DMS53 (cell line): ENCODE data around the gene APOC1.
"Not testable (repeated sequence)": the region's sequence is repeated elsewhere in the genome, so short reads cannot be mapped to it uniquely, and the experiment has no call there.

ENCODE experiments used
- DNase-seq: peaks from one replicate; lab custom pipeline; 2025; lab: John Stamatoyannopoulos, UW

APOC1 gene

DNA sequence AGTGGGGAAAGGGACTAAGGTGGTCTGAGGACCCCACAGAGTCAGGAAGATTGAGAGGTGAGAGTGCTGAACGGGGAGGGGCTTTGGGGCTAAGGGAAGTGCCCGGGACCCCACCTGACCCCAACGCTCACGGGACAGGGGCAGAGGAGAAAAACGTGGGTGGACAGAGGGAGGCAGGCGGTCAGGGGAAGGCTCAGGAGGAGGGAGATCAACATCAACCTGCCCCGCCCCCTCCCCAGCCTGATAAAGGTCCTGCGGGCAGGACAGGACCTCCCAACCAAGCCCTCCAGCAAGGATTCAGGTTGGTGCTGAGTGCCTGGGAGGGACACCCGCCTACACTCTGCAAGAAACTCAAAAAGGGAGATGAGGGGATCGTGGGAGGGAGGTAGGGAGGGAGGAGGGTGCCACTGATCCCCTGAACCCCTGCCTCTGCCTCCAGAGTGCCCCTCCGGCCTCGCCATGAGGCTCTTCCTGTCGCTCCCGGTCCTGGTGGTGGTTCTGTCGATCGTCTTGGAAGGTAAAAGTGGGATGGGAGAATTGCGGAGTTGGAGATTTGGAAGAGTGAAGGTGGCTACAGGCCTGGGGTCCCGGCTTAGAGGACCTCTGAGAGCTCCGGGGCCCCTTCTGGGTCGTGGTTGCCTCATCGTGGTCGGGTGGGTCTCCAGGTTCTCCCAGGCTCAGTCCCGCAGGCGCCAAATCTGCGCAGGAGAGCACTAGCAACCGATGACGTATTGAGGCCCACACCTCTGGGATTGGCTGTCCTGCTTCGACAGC is at the start of gene APOC1:
Gene APOC1, plus strand, starts transcription at position 176 of the 774 bp plus-strand sequence. Its CDS starts 284 bp downstream, at position 460.
- peak; percentile 88 for DNase-seq

DNA sequence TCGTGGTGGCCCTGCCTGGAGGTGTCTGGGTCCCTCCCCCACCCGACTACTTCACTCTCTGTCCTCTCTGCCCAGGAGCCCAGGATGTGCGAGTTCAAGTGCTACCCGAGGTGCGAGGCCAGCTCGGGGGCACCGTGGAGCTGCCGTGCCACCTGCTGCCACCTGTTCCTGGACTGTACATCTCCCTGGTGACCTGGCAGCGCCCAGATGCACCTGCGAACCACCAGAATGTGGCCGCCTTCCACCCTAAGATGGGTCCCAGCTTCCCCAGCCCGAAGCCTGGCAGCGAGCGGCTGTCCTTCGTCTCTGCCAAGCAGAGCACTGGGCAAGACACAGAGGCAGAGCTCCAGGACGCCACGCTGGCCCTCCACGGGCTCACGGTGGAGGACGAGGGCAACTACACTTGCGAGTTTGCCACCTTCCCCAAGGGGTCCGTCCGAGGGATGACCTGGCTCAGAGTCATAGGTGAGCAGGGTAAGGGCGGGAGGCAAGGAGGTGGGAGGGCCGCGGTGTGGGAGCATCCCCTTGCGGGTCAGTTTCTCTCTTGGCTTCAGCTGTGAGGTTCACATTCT is 49.1 kb upstream of the APOC1 start:
- no peak for DNase-seq

DNA sequence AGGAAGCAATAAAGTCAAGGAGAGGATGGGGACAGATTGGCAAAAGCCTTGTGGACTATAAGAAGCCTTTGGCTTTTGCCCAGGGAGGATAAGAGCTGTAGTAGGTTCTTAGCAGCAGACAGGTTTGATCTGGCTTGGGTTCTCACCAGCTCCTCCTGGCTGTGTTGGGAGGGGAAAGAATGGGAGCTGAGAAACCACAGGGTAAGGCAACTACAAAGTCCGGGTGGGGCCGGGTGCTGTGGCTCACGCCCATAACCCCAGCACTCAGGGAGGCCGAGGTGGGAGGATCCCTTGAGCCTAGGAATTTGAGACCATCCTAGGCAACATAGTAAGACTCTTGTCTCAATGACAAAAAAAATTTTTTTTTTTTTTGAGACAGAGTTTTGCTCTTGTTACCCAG is 47.7 kb upstream of the APOC1 start:
- DNase-seq, result no peak

- DNase-seq, result no peak
Measured at GRCh38 chr19:44867578-44867977, 46.8 kb upstream of the APOC1 start.

GRCh38 chr19:44869733-44870470 is 44.5 kb upstream of the APOC1 start:
- DNase-seq, result no peak

GRCh38 chr19:44871809-44872208 is 42.6 kb upstream of the APOC1 start:
- DNase-seq, result no peak

DNA sequence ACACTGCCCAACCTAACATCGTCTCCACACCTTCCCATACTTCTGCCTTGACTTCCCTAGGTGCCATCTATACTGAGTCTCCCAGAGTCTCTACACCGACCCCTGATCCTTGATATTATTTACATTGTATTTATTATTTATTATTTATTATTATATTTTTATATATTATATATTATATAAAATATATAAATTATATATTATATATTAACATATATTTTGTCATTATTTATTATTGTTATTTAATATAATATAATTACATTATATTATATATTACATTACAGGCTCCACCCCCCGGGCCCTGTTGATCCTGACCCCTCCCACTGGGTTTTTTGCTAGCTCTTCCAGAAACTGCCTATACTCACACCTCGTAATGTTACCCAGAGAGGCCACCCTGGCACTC is 41.7 kb upstream of the APOC1 start:
- no peak for DNase-seq

DNA sequence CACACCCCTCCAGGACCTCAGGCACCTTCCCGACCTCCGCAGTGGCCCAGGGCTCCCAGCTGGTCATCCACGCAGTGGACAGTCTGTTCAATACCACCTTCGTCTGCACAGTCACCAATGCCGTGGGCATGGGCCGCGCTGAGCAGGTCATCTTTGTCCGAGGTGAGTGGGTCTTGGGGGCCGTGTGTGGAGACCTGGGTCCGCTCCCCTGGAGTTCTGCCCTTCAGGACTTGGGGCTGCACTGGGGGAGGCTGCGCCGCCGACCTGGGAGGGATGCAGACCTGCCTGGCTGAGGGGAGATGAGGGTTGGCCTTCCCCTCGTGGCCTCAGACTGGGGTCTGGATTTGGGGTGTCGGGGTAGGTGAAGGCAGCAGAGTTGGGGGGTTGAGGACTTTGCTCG is 40.1 kb upstream of the APOC1 start:
- DNase-seq, result no peak

- DNase-seq, result no peak
Measured at GRCh38 chr19:44875666-44876451, 38.5 kb upstream of the APOC1 start.

DNA sequence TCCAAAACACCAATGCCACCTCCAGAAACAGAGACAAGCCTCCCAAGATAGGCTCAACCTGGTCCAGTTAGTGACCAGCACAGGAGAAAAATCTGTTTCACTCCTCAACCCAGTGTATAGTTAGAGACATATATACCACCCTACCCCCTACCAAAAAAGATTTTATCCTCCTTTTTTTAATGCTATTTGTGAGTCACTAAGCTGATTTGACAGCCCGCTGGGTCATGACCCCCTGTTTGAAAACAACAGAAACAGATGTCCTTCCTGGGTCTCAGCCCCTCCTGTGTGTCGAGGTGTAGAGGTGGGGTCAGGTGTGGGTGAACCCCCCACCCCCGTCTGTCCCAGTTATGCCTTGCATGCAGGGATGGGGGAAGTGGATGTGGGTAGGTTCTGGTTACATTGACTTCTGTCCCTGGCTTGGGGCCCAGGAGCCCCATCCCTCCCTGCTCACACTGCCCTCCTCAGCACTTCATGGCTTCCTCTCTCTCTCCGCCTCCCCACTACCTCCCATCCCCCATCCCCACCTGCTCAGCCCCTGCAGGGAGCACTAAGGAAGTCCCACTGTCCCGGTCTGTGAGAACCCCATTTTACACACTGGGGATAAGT is 37.4 kb upstream of the APOC1 start:
- DNase-seq, result no peak

DNA sequence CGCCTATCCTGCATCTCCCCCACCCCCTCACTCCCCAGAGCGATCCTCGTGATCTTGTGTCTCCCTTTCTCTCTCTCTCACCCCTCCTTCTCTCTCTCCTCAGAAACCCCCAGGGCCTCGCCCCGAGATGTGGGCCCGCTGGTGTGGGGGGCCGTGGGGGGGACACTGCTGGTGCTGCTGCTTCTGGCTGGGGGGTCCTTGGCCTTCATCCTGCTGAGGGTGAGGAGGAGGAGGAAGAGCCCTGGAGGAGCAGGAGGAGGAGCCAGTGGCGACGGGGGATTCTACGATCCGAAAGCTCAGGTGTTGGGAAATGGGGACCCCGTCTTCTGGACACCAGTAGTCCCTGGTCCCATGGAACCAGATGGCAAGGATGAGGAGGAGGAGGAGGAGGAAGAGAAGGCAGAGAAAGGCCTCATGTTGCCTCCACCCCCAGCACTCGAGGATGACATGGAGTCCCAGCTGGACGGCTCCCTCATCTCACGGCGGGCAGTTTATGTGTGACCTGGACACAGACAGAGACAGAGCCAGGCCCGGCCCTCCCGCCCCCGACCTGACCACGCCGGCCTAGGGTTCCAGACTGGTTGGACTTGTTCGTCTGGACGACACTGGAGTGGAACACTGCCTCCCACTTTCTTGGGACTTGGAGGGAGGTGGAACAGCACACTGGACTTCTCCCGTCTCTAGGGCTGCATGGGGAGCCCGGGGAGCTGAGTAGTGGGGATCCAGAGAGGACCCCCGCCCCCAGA is 36.1 kb upstream of the APOC1 start:
- DNase-seq, result no peak

GRCh38 chr19:44879309-44880065 is 34.9 kb upstream of the APOC1 start:
- no peak for DNase-seq

DNA sequence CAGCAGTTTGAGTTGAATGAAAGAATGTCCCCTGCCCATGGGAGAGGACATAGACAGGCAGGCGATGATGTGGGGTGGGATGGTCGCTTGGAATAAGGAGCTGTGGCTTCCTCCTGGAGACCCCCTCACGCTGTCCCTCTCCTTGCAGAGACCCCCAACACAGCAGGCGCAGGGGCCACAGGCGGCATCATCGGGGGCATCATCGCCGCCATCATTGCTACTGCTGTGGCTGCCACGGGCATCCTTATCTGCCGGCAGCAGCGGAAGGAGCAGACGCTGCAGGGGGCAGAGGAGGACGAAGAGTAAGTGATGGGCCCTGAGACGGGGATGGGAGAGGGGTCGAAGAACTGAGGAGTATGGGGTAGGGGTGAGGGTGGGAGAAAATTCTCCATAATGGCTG is 32.3 kb upstream of the APOC1 start:
- DNase-seq, result no peak

DNA sequence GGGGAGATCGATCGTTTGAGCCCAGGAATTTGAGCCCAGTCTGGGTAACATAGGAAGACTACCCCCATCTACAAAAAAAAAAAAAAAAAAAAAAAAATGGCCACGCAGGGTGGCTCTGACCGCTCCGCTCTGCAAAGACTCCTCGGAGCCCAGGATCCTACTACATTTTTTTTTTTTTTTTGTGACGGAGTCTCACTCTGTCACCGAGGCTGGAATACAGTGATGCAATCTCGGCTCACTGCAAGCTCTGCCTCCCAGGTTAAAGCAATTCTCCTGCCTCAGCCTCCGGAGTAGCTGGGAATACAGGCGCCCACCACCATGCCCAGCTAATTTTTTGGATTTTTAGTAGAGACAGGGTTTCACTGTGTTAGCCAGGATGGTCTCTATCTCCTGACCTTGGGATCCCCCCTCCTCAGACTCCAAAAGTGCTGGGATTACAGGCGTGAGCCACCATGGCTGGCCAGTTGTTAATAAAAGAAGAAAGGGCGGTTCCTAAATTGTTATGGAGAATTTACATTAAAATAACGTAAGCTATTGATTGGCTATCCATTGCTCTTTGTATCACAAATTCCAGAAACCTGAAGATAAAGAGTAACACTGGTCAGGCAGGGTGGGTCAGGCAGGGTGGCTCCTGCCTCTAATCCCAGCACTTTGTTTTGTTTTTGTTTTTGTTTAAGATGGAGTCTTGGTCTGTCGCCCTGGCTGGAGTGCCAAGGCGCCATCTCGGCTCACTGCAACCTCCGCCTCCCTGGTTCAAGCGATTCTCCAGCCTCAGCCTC is 31.6 kb upstream of the APOC1 start:
- DNase-seq, result not testable (repeated sequence)

DNA sequence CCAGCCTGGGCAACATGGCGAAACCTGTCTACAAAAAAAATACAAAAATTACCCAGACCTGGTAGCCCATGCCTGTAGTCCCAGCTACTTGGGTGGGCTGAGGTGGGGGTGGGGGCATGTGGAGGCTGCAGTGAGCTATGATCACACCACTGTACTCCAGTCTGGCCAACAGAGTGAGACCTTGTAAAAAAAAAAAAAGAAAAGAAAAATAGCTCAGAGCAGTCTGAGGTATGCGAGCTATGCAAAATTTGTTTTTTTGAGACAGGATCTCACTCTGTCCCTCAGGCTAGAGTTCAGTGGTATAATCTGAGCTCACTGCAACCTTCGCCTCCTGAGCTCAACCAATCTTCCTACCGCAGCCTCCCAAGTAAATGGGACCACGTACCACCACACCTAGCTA is 30.5 kb upstream of the APOC1 start:
- no peak for DNase-seq

DNA sequence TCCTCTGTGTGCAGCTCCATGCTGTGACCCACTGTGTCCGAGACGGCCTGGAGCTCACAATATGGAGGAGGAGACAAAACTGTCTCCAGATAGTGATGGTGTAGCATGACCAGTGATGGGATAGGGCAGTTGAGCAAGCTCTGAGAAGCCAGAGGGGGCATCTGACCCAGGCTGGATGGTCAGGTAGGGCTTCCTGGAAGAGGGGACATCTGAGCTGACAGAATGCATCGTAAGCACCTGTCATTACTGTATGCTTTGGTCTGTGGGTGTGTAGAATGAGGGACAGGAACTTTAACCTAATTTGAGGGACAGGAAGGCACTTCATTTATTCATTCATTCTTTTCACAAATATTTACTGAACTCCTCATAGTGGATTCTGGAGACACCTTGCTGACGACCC is 29.8 kb upstream of the APOC1 start:
- DNase-seq, result no peak

DNA sequence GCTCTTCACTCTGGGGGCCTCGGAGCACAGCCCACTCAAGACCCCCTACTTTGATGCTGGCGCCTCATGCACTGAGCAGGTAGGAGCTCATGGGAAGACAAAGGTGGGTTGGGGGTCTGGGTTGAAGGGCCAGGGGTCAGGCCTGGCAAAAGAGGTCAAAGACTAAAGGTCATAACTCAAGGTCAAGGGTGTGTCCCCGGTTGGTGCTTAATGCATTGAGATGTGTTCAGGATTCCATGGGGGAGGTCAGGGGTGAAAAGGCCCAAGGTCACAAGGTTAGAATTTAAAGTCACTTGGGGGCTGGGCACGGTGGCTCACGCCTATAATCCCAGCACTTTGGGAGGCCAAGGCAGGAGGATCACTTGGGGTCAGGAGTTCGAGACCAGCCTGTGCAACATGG is 28.3 kb upstream of the APOC1 start:
- DNase-seq, result no peak

- DNase-seq, result no peak
Measured at GRCh38 chr19:44887648-44888047, 26.8 kb upstream of the APOC1 start.

- not testable (repeated sequence) for DNase-seq
Measured at GRCh38 chr19:44888335-44888734, 26.1 kb upstream of the APOC1 start.
